Left lung (tissue), 10 donors: ENCODE measurements around the gene HSPBP1. TPM values are rescaled to one million over a fixed set of nuclear protein-coding genes. Genes with fewer than 3 reads are reported as not detected.

Experiments used
- ATAC-seq: fragments of 200-7000 bp; cut with Tn5 transposase; one replicate; pipeline ENCODE4 v1.9.1; 2020; ENCODE audit warnings: moderate library complexity
- DNase-seq, 4 donors: peaks; one replicate each; pipeline ENCODE4 v3.0.0-alpha.2; 2013 to 2020
- H3K27ac ChIP-seq, 2 donors: fragments of 200-600 bp; sonication (generic) in 1 of 2; one replicate each; pipeline versions ENCODE4 v1.5.0 to v1.8.0; 2020 to 2021
- H3K27me3 ChIP-seq, 2 donors: fragments of 200-600 bp; sonication (generic) in 1 of 2; one replicate each; pipeline versions ENCODE4 v1.5.0 to v1.8.0; 2020 to 2021
- H3K36me3 ChIP-seq, 2 donors: fragments of 200-600 bp; sonication (generic) in 1 of 2; one replicate each; pipeline versions ENCODE4 v1.5.0 to v1.8.0; 2020 to 2021
- H3K4me1 ChIP-seq, 2 donors: fragments of 200-600 bp; one replicate each; pipeline ENCODE4 v1.8.0; 2021
- H3K4me3 ChIP-seq, 2 donors: fragments of 200-600 bp; sonication (generic) in 1 of 2; one replicate each; pipeline versions ENCODE4 v1.5.0 to v1.8.0; 2020 to 2021; ENCODE audit warnings: mild to moderate bottlenecking in 1 of 2
- H3K9me3 ChIP-seq, 2 donors: fragments of 200-600 bp; sonication (generic) in 1 of 2; one replicate each; pipeline versions ENCODE4 v1.5.0 to v1.8.0; 2020 to 2021
- CTCF ChIP-seq, 2 donors: fragments of 200-600 bp; sonication (generic) in 1 of 2; IDR thresholded peaks; one replicate each; pipeline versions ENCODE4 v1.5.0 to v1.8.0; 2021; ENCODE audit warnings: antibody characterized with exemption in 2 of 2
- intact Hi-C, 2 donors: fragments of 100-400 bp; cut with DNase I; formaldehyde crosslinking; loops; one replicate each; pipeline versions ENCODE4 v1.11.2 to v1.14.2; 2022
- polyA plus RNA-seq, 6 donors: library from polyadenylated mRNA; unstranded; fragments of 120-200 nt; gene quantifications; one replicate each; pipeline ENCODE4 v1.2.1, GENCODE V29; 2013; ENCODE audit not compliant: insufficient read length in 6 of 6
- total RNA-seq, 2 donors: library from RNA; stranded (reverse); fragmentation: NEBNext Ultra II Directional; extraction: Animal tissue kit (Norgen Biotek cat#: 25700); gene quantifications; one replicate each; pipeline ENCODE4 v1.2.1, GENCODE V29; 2021
- donor health status: DM: no; HTN: yes; CAD: no.
- donor health status: DM: no; HTN: no; CAD: no.

The HSPBP1 gene
- total and polyA plus RNA-seq, 8 donors: 23.7 to 38.4 (median 29.7) TPM

DNA sequence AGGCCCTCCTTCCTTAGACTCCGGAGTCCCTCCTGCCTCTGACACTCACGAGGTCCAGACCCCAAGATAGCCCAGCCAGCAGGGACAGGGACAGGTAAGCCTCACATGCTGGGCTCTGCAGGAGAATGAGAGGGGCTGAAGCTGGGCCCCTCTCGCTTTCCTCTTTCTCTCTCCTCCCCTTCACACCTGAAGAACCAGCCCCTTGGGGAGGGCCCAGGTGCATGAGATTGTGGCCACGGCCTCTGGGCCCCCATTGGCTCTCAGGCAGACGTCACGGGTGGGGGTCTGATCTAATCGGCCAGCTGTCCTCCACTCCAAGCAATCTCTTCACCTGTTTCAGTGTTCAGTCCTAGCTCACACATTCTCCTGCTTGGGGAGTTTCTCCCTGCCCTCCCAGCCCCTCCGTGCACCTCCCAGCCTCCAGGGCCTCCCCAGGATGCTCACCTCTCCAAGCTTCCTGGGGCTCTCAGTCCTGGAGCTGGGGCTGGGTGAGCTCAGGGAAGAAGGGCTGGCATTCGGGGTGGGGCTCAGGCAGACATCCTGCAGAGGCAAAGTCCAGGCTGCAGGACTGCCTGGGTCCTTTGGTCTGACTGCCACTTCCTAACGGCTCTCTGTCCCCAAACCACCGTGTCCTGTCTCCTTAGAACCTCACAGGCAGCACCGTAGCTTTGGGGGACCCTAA is 42.4 kb upstream of the HSPBP1 start:
- peaks cover 0 to 10% of the 10 kb centered on the region in 2 donors for H3K36me3 ChIP-seq
- H3K4me1 ChIP-seq: peaks cover 0 to 25% of the 10 kb centered on the region in 2 donors
- no peaks in the 10 kb centered on the region for H3K9me3 ChIP-seq
- H3K27ac ChIP-seq: peak overlapping the region in 1 of 2 donors; percentile 58
- no peak for ATAC-seq
- peaks cover 0 to 23% of the 10 kb centered on the region in 2 donors for H3K27me3 ChIP-seq
- intact Hi-C loops: no loop called here
- DNase-seq: no peak
- peak overlapping the region in 1 of 2 donors; percentile 33 for H3K4me3 ChIP-seq
- TF ChIP-seq CTCF (IDR thresholded peaks at IDR 0.05): no peak

- peaks cover 0 to 14% of the 10 kb centered on the region in 2 donors for H3K36me3 ChIP-seq
- DNase-seq: no peak
- H3K27me3 ChIP-seq: peaks cover 0 to 23% of the 10 kb centered on the region in 2 donors
- H3K4me3 ChIP-seq: peak overlapping the region in 1 of 2 donors; percentile 33
- no peak for ATAC-seq
- H3K27ac ChIP-seq: no peak overlapping the region
- TF ChIP-seq CTCF (IDR thresholded peaks at IDR 0.05): no peak
- peaks cover 0 to 19% of the 10 kb centered on the region in 2 donors for H3K4me1 ChIP-seq
- intact Hi-C loops: no loop called here
- H3K9me3 ChIP-seq: no peaks in the 10 kb centered on the region
Observed at GRCh38 chr19:55321466-55322137, 41.7 kb upstream of the HSPBP1 start.

DNA sequence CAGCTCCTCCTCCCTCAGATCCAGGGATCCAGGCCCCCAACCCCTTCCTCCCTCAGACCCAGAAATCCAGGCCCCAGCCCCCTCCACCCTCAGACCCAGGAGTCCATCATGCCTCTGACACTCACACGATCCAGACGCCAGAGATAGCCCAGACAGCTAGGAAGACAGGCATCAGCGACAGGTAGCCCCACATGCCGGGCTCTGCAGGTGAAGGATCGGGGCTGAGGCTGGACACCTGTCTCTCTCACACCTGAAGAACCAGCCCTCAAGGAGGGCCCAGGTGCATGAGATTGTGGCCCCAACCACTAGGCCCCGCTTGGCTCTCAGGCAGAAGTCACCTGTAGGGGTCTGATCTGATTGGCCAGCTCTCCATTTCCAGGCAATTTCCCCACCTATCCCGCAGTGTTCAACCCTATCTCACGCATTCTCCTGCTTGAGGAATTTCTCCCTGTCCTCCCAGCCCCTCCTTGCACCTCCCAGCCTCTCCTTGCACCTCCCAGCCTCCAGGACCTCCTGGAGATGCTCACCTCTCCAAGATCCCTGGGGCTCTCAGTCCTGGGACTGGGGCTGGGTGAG is 41.0 kb upstream of the HSPBP1 start:
- H3K27ac ChIP-seq: no peak overlapping the region
- no peak for ATAC-seq

GRCh38 chr19:55319785-55320184 is 39.9 kb upstream of the HSPBP1 start:
- intact Hi-C loops: no loop called here
- peak; percentile 87 for ATAC-seq
- Histone ChIP-seq H3K27ac (no peak overlapping the region), H3K9me3 (no peaks in the 10 kb centered on the region), H3K36me3 (peaks cover 0 to 23% of the 10 kb centered on the region in 2 donors), H3K4me1 (peaks cover 0 to 10% of the 10 kb centered on the region in 2 donors), H3K27me3 (peaks cover 0 to 23% of the 10 kb centered on the region in 2 donors), H3K4me3 (no peak overlapping the region)
- no peak for TF ChIP-seq CTCF (IDR thresholded peaks at IDR 0.05)
- DNase-seq: peak in 1 of 4 donors; percentile 51

More for the DNA sequence above, 41.0 kb upstream of the HSPBP1 start:
- intact Hi-C loops: no loop called here
- H3K4me3 ChIP-seq: peak overlapping the region in 1 of 2 donors; percentile 33
- no peak for TF ChIP-seq CTCF (IDR thresholded peaks at IDR 0.05)
- H3K36me3 ChIP-seq: peaks cover 0 to 21% of the 10 kb centered on the region in 2 donors
- DNase-seq: no peak
- no peaks in the 10 kb centered on the region for H3K9me3 ChIP-seq
- H3K4me1 ChIP-seq: peaks cover 0 to 18% of the 10 kb centered on the region in 2 donors
- peaks cover 0 to 23% of the 10 kb centered on the region in 2 donors for H3K27me3 ChIP-seq

DNA sequence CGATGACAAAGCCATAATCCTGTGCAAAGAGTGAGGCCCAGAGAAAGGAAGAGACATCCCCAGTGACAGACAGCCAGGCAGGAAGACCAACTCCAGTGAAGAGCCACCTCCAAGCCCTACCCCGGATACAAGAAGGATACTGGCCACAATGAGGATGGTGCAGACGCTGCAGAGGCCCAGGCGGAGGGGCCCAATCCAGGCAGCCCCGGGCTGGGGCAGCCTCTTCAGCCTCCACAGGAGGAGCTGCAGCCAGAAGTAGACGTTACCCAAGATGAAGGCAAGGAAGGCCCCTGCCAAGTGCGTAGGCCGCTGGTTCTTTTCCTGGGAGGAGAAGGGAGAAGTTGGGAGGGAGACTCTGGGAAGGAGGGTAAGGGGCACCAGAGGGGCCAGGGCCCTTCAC is 36.7 kb upstream of the HSPBP1 start:
- ATAC-seq: no peak

More for the DNA sequence above, 36.7 kb upstream of the HSPBP1 start:
- no peak for TF ChIP-seq CTCF (IDR thresholded peaks at IDR 0.05)
- H3K4me1 ChIP-seq: peaks cover 0 to under 1% of the 10 kb centered on the region in 2 donors
- peaks cover 0 to 32% of the 10 kb centered on the region in 2 donors for H3K36me3 ChIP-seq
- DNase-seq: no peak
- peaks cover 0 to 11% of the 10 kb centered on the region in 2 donors for H3K27me3 ChIP-seq
- H3K9me3 ChIP-seq: no peaks in the 10 kb centered on the region
- H3K27ac ChIP-seq: no peak overlapping the region
- intact Hi-C loops: no loop called here
- H3K4me3 ChIP-seq: no peak overlapping the region
